Muscle of arm (tissue), 12 donors: ENCODE measurements around the gene RASA4. TPM values are rescaled to one million over a fixed set of nuclear protein-coding genes. Genes with fewer than 3 reads are reported as not detected.
A peak's percentile ranks its signal among the peaks of the same experiment; 100 is the strongest.
"Not testable (repeated sequence)": the region's sequence is repeated elsewhere in the genome, so short reads cannot be mapped to it uniquely, and the experiment has no call there.

Experiments
- DNase-seq: peaks from one replicate; pipeline ENCODE4 v3.0.0-alpha.2; 2013
- polyA plus RNA-seq, 12 donors: library from polyadenylated mRNA; unstranded; fragments of 120-200 nt; gene quantifications; one replicate each; pipeline ENCODE4 v1.2.1, GENCODE V29; 2013; ENCODE audit not compliant: insufficient read length in 12 of 12

RASA4 gene
- polyA plus RNA-seq, 12 donors = 14.2 to 63.6 (median 27.8) TPM; not detected in 1

DNA sequence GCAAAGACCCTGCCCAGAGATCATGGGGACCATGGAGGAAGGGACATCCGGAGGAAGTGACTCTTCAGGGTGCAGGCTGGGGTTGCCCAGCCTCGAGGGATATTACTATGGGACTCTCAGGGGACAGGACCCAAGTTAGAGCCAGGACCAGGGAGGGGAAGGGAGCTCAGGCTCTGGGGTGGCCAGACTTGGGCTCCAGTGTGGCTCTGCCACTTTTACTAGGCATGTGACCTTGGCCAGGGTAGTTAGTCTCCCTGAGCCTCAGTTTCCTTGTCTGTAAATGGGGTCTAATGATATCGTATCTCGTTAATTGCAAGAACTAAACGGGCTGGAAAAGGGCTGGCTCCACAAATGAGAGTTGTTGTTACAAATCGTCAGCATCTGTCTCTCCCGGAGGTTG lies 6.1 kb downstream of the RASA4 start:
- not testable (repeated sequence) for DNase-seq

DNA sequence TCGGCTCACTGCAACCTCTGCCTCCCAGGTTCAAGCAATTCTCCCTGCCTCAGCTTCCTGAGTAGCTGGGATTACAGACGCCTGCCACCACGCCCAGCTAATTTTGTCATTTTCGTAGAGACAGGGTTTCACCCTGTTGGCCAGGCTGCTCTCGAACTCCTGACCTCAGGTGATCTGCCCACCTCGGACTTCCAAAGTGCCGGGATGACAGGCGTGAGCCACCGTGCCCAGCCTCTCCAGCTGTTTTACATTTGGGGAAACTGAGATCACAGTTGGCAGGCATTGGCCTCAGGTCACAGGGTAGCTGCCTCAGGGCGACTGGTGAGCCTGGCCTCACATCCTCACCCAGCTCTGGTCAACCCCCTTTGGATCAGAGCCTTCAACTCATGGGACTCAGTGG lies 6.8 kb downstream of the RASA4 start:
- DNase-seq = not testable (repeated sequence)

DNA sequence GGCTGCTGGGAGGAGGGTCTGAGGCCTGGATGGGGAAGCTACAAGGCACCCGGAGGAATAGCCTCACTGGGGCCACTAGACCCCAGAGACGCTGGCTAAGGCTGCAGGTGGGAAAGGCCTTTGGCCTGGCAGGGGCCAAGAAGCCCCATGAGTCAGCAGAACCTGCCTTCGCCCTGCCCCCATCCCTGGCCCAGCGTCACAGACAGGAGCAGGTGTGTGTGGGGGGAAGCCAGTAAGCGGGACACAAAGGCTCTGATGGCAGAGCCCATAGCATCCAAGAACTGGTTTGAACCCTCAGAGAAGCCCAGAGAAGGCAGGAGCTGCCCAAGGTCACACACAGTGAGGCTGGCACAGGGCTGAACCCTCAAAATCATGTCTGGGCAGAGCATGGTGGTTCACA lies 9.7 kb downstream of the RASA4 start:
- DNase-seq = not testable (repeated sequence)

DNA sequence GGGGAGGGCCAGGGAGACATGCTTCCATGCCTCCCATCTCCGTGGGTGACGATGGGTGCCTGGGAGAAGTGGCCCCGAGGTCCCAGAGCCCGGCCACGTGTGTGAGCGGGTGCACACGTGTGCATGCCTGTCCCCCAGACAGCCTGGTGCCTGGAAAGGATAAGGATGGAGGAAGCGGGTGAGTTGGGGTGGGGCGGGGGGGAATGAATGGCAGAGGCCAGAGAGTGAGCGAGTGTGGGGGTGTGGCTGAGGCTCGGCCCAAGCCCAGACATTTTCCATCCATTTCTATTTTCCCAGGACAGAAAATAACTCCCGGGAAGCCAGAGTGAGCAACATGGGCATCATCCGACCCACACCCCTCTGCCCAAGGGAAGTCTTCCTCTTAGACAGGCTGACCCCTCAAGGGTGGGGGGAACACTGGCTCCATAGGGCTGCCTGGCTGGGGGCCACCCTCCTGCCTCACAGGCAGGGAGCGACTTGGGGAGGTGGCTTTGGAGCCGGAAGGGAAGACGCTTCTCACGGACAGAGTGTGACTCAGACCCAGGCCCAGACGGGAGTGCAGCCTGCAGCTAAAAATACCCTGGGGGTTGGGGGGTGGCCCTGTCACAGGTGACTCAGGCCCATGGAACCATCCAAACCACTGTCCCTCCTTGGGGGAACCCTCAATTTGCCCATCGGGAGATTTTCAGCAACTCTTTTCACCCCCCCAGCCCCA lies 12.0 kb downstream of the RASA4 start:
- not testable (repeated sequence) for DNase-seq

DNA sequence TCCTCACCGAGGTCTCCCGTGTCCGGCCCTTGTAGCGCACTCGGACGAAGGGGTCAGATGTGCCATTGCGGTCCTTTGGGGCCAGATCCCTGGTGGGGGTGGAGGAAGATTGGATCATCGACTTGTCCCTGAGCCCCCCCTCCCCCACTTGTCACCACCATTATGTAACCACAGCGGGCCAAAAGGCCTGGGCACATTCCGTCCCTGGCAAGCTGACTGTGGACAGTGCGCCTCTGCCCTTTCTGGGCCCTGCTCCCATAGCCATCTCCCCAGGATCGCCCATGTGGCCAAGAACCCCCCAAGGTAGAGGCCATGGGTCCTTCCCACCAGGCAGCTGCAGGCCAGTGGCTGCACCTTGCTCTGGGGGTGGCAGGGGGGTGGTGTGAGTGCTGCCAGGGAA lies 14.2 kb downstream of the RASA4 start:
- not testable (repeated sequence) for DNase-seq

DNA sequence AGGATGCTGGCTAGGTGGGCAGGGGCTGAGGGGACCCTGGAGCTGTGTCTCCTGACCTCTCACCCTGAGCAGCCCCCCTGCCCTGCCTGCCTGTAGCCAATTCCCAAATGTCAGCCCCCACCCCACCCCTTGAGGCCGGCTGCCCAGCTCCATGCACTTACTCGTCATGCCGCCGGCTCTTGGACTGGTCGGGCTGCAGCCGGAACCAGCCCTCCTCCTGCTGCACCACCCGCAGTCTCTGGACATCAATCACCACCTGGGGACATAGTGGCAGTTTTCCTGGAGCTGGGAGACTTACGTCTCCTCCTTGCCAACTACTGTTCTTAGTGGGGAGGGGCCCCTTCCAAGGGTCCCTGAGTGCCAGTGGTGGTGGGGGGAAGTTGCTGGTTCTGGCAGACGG lies 16.9 kb downstream of the RASA4 start:
- not testable (repeated sequence) for DNase-seq

DNA sequence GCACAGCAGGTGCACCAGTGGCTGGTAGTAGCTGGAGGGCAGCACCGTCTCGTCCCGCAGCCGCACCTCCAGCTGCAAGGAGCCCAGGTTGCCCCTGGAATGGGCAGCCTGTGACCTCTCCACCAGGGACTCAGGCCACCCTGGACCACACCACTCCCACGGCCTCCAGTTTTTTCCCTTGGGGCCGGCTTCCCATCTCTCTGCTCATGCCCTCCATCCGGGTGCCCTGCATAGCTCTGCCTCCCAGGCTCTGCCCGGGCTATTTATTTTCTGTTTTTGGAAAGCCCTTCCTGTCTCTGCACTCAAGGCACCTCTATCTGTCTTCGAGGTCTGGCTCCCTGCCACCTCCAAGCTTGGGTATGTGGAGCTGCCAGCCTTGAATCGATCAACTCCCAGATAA lies 20.5 kb downstream of the RASA4 start:
- not testable (repeated sequence) for DNase-seq

DNA sequence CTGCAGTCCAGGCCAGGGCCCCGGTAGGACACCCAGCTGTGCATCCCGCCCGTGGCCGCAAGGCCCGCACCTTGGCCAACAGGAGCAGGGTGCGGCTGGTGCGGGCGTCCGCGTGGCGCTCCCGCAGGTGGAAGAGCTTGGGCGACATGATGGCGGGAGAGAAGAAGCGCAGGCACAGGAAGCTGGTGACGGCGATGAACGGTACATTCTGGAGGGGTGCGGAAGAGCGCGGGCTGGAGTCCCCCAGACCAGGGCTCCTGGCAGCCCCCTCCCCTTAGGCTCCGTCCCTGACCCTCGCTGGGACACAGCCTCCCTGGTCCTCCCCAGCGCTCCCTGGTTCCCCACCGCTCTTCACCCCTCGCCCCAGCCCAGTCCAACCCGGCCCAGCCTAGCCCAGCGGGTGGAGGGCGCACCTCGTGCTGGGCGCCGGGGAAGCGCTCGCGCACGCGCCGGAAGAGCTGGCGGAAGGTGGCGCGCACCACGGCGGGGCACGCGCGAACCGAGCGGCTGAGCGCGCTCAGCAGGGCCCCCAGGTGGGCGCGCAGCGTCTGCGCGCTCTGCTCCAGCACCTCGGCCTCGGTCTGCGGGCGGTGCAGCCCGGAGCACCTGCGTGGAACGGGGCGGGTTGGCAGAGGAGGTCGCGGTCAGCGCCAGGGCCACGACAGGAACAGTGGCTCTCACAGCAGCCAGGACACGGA lies 22.8 kb downstream of the RASA4 start:
- DNase-seq = not testable (repeated sequence)

DNA sequence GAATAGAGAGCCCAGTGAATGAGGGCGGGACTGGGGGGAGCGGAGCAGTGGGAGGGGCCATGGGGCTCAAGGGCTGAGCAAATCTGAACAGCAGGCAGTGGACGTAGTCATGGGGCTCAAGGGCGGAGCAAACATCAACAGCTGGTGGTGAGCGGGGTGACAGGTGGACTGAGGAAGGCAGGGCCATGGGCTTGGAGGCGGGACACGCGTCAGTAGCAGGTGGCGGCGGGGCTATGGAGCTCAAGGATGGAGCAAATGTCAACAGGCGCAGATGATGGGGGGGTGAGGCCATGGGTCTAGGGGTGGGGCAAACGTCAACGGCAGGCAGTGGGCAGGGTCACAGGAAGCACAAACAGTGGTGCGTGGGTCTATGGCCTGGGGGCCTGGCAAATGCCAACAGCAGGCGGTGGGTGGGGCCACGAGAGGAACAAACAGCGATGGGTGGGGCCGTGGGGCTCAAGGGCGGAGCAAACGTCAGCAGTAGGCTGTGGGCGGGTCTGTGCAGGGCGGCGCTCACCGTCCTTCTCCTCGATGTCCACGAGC lies 24.0 kb downstream of the RASA4 start:
- not testable (repeated sequence) for DNase-seq

DNA sequence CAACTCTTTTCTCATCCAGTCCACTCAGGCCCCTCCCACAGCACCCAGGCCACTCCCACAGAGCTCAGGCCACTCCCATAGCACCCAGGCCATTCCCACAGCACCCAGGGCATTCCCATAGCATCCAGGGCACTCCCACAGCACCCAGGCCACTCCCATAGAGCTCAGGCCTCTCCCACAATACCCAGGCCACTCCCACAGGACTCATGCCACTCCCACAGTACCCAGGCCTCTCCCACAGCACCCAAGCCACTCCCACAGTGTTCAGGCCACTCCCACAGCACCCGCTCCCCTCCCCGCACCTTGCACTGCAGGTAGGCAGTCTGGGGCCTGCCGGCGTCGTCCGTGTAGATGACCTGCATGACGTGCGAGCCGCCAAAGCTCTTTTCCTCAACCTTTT lies 26.7 kb downstream of the RASA4 start:
- DNase-seq = not testable (repeated sequence)

DNA sequence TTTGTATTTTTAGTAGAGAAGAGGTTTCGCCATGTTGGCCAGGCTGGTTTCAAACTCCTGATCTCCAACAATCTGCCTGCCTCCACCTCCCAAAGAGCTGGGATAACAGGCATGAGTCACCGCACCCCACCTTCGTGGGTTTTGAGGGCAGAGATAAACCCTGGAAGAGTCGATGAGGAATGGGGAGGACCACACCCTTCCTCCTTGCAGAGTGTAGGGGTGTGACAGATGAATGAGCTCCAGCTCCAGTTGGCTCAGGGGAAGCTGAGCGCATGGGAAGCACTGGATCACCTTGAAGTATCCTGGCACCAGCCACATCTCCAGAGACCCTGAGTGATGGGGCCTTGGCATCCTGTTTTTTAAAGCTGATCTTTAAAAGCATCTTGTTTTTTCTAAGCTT lies 33.1 kb downstream of the RASA4 start:
- DNase-seq = not testable (repeated sequence)

DNA sequence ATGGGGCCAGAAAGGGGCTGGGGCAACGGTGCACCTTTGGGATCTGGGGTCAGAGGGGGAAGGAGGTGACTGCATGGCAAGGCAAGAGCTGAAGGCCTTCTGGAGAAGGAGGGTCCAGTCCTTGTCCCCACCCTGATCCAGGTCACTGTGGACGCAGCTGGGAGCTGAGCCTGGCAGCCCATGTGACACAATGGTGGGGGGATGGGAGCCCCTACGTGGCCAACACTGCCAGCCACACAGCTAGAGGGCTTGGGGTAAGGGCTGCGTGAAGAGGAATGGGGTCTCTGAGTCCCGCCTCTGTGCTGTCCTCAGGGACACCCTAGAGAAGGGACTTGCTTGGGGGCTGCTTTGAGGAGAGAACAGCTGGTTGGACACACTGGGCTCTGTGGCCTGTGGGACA lies 34.8 kb downstream of the RASA4 start:
- not testable (repeated sequence) for DNase-seq

DNA sequence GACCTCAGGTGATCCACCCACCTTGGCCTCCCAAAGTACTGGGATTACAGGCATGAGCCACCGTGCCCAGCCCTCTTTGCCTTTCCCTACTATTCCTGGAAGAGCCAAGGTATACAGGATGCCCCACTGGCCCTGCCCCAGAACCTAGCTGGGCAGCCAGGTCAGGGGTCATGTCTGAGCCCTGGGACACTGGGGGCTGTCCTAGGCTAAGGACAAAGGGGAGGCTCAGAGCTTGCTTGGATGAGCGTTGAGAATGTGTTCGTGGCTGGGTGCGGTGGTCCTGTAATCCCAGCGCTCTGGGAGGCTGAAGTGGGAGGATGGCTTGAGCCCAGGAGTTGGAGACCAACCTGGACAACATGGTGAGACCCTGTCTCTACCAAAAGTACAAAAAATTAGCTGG lies 38.1 kb downstream of the RASA4 start:
- DNase-seq = not testable (repeated sequence)

DNA sequence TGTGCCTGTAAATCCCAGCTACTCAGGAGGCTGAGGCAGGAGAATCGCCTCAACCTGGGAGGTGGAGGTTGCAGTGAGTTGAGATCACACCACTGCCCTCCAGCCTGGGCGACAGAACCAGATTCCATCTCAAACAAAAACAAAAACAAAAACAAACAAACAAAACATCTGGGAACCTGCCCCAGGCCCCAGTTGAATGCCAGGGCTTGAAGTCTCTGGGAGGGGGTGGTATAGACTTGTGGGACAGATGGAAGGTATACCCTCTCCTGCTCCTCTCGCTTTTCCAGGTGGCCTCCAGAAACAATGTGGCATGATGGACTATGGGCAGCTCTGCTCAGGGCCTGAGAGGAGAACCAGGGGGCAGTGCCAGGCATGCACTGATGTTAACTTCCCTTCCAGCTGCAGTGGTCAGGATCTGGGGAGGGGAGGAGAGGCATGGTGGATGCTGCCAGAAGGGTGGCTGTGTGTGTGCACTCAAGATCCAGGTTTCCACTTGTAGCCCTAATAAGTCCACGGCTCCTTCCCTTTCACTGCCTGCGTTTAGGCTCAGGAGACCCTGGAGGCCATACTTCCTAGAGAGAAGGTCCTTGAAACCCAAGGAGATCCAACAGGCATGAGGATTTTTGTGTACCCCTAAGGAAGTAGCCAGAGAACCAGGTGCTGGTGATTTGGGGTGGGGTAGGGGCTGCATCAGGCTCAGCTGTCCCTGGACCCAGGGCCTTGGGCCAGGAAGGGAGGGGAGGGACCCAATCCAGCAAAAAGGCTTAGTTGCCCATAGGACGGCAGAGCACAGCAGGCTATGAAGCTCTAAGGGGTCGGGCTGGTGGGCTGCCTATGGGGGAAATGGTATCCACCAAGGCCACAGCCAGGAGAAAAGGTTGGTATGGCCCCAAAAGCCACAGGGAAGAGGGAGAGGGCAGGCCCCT lies 39.0 kb downstream of the RASA4 start:
- DNase-seq = not testable (repeated sequence)

DNA sequence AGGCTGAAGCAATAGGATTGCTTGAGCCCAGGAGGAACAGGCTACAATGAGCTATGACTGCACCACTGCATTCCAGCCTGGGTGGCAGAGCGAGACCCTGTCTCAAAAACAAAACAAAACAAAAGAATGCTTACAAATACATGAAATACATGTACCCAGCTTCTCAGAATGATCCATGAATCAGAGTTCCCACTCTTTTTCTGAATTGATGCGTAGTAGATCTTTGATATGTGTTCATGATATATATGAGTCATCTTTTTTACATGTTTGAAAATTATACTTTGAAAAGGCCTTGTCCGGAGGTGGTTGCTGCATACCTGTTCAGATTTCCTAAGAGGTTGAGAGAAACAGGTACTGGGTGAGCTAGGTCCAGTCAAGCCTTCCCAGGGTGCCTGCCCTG lies 40.2 kb downstream of the RASA4 start:
- DNase-seq = not testable (repeated sequence)

DNA sequence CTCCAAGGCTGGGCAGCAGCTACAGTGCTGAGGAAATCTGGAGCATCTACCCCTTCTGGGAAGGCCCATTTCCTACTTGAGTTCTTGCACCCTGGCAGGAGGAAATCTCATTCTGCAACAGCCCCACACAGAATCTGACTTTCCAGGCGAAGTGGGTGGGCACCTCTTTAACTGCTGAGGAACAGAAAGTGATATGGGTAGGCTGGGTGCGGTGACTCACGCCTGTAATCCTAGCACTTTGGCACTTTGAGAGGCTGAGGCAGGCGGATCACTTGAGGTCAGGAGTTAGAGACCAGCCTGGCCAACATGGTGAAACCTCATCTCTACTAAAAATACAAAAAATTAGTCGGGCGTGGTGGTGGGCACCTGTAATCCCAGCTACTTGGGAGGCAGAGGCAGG lies 41.9 kb downstream of the RASA4 start:
- not testable (repeated sequence) for DNase-seq

DNA sequence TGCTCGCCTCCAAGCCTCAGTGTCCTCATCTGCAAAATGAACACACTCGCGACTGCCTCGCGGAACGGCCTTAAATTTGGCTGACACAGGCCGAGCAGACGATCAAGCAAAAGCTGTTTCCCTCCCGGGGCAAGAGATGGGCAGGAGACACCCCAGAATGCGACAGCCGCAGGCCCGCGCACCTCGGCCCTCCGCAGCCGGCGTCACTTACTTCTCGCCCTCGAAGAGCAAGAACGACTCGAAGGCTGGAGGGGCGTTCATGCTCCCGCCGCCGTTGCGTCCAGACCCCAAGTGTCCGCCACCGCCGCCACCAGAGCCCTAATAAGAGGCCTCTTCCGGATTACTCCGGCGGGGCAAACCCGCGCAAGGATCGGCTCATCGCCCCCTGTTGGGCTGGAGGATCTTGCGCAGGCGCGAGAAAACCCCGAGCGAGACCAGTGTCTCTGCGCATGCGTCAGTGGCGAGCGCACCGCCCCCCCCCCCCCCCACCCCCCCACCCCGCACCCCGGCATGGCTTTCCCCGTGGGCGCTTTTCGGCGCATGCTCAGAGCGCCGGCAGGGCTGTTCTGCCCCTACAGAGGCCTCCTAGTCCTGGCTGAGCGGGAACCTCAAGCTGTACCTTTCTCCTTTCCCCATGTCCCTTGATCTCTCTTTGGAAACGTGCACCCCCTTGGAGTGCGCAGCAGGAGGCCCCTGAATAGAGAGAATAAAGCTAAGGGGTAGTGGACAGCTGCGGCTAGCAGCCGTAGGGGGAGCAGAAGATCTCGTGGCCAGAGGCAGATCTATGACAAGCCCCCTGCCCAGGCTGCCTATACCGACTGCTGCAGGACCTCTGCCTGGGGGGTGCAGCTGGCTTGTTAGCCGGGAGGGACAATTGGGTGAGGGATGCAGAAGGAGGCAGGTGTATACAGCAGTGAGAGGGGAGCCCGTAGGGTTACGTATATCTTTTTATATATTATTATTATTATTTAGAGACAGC lies 44.0 kb downstream of the RASA4 start, which contains the start of gene POLR2J3:
Gene POLR2J3 (minus strand): TSS at position 323 of the 979 bp plus-strand sequence. CDS start 62 bp downstream, at position 261.
- DNase-seq = peak; percentile 98

DNA sequence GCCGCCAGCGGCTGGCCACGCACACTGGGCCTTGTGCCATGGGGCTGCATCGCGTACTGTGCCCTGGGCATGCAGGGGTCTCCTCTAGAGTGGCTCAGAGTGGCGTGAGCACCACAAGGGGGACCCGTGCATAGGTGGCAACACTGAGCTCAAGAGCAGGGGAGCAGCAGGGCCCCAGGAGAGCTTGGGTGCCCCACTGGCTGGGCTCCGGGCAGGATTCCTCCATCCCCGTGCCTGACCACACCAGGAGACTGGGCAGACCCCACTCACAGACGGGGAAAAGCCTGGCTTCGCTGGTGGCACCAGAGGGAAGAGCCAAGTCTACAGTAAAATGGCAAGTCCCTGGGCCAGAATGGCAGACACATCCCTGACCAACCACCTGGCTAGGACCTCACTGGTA lies 47.9 kb downstream of the RASA4 start:
- not testable (repeated sequence) for DNase-seq

DNA sequence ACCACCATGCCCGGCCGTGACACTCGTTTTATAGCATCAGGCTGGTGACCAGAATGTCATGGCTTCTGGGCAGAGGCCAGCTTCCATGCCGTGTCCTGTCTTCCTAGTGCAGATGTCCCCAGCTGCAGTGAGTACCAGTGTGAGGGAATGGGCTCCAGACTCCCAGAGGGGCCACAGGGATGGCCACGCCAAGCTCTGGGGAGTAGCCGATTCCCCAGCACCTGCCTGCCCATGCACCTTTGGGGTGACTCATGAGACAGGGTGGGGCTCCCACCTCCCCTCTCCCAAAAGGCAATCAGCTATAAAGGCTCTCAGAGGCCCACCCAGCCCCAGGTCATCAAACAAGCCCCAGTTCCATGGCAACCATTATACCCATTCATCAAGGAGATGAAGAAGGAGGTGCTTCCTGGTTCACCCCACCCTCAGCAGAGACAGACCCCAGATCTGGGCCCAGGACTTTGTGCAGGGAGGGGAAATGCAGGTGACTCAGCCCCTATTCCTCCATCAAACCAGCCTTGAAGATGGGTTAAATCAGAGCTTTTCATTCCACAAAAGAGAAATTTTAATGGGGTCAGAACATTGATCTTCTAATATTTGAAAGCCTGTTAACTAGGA lies 65.6 kb downstream of the RASA4 start, which contains the start of gene SPDYE2:
Gene SPDYE2 (plus strand): TSS at position 419 of the 615 bp plus-strand sequence. CDS start 2,030 bp downstream, outside the sequence.
- DNase-seq = not testable (repeated sequence)

DNA sequence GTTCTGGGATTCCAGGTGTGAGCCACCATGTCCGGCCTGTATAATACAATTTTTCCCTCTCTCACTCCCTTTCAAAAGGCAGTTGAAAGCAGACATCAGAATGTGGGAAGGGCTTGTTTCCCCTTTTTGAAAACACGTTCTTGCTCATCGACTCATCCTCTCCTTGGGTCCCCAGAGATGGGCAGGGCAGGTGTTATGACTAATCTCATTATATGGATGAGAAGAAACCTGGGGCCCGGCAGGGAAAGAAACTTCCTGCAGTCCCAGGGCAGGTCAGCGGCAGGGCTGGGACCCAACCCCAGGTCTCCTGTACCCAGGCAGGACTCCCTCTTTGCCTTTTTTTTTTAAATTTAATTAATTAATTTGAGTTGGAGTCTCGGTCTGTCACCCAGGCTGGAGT lies 70.2 kb downstream of the RASA4 start:
- not testable (repeated sequence) for DNase-seq
